GM18861 (cell line): ENCODE measurements around the gene COL23A1.
"Not testable (repeated sequence)": the region's sequence is repeated elsewhere in the genome, so short reads cannot be mapped to it uniquely, and the experiment has no call there.

Experiments used
- ATAC-seq: cut with Tn5 transposase; IDR thresholded peaks from one replicate; pipeline ENCODE4 v1.9.1; 2021; ENCODE audit not compliant: unreplicated experiment

Gene COL23A1

DNA sequence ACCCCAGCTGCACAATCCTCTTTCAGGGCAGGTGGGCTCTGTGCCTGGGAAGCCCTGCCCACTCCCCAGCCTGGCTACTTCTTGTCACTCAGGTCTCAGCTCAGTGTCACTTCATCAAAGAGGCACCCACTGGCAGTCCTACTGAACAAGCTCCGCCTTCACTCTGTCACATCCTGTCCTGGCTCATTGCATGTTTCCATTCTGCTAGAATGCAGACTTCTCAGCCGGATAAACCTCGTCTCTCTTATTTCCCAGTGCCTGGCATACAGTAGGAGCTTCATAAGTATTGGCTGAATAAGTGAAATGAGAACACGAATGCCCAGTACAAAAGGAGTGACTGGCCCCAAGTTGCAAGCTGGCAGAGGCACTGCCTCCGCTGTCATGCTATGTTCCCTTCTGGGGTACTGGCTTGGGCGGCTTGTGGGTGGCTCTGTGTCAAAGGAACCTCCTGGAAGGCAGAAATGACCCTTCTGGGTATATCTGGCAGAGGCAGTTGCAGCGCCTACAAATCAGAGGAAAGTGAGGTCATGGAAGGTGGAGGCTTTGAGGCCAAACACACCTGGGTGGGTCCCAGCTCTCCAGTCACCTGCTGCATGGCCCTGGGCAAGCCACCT, 259.3 kb downstream of the COL23A1 start:
- no peak for ATAC-seq

DNA sequence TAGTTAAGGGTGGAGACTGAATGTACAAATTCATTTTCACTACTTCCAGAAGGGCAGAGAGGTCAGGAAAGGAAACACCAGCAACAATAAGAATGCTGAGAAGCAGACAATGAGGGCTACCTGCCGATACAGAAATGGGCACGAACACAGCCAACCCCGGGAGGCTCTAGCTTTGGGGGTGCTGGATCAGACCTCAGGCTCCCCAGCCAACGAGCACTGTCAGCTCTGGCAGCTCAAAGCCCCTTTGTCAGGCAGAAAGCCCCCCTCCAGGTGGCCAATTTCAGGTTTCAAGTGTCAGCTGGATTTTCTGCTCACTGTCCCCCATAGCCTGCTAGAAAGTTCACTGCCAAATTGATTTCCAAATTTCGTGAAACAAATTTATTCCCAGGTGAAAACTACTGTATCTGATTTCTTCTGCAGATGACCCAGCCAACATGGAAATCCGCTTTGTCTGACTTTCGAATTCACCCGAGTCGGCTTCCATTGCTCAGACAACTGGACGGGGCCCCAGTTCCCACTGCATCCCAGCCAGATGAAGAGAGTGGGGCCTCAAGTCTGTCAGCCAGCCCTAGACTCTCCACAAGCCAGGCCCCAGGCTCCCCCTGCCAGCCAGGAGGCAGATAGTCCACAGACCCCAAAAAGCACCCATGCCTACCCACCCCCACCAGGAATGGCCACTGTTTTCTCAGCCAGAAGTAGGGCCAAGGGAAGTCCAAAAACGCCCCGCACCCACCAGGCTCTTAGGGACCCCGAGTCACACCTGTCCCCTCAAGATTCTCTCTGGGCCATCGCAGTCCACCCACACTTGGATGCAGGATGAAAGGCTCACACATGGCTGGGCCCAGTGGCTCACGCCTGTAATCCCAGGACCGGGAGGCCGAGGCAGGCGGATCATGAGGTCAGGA, 261.1 kb downstream of the COL23A1 start:
- no peak for ATAC-seq

DNA sequence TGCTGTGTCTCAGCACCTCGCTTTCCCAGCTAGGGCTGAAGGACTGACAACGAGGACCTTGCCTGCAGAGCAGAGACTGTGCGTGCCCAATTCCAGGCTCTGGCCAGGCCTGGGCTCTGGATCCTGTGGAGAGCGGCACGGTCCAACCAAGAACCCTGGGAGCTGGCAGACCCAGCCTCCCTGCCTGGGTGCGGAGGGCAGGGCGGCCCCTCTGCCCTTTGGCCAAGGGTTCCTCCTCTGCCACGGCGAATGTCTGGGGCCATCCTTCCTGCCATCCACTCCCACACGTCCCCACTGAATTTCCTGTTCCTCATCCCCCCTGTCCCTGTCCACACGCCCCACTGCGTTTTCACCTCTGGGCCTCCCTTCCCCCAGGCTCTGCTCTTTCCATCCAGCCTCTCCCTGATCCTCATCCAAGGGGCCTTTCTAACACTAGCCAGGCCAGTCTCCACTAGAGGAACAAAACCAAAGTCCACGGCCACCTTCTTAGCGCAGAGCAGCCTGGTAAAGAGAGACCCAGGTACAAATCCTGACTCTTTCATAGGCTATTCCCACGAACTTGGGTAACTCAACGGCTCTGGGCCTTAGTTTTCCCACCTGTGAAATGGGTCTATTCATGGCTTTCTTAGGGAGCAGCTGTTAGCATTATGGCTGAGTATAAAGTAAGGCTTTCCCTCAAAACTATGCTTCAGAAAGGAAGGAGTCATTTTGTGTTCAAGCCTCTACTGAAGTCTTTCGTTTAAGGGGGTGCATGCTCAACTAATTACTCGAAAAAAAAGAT, 262.1 kb downstream of the COL23A1 start:
- no peak for ATAC-seq

DNA sequence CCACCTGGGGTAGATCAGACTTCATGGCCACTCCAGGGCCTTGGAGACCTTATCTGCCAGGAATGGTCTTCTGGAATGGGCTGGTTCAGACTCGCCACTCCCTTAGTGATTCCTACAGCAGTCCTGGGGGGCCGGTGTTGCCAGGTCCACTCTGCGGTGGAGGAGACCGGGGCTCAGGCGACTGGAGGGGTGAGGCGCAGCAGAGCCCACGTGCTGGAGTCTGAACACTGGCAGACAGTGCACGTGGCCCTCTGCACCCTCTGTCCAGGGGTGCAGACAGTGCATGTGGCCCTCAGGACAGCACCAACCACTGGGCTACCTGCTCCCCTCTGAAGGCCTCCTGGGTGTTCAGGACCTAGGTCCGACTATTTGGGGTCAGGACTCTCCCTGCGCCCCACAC, 262.7 kb downstream of the COL23A1 start:
- ATAC-seq: no peak

DNA sequence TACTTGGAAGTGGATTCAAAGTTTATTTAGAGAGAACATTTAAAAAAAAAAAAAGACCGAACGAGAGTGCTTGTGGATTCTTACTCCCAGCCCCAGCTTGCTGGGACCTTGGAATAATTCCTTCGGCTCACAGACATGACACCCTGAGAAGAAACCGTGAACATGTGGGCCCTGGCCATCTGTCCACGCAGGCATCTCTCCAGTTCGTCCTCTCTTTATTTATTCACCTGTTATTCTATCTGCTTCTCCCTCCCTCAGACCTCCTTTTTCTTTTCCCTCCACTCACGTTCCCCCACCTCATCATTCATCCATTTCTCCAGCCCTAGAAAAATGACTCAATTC, 263.8 kb downstream of the COL23A1 start:
- ATAC-seq: no peak

DNA sequence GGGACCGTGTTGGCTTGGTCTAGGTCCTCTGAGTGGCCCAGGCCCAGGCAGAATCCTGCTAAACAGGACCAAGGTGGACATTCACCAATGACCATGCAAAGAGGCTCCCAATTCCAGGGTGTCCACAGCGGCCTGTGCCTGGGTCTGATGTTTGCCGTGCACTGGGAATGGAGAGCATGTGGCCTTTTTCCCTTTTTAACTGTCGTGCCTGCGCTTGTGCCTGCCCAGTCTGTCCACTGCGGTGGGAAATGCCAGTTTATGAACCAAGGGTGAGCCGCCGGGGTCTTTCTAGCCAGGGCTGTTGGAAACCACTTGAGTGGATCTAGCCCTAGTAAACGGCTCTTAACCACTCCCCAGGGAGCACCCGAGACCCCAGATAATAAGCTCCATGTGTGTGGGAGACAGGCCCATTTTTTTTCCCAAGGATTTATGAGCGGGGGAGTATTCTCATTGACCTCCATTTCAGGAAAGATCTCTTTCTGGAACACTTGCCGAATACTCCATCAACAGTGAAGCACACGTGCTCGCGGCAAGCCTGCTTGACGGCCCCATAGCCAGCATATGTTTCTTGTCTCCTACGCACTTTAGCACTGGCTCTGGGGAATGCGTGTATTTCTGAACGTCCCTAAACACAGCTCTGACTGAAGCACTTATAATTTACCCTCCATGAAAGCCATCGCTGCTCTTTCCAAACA, 264.4 kb downstream of the COL23A1 start:
- ATAC-seq: no peak

DNA sequence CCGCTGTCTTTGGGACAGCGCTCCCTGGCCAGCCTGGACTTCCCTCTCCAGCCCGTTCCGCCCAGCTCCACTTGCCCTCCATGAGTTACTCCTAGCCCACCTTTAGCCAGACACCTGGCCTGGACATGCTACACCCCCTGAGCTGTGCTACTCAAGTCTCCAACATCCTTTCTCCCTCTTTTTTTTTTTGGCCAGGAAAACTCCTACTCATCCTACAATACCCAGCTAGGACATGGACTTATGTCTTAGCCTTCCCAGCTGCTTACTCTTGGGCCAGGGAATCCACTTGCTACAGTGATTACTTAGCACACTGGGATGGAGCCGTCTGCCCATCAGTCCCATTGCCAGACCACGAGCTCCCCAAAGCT, 264.9 kb downstream of the COL23A1 start:
- ATAC-seq: no peak

DNA sequence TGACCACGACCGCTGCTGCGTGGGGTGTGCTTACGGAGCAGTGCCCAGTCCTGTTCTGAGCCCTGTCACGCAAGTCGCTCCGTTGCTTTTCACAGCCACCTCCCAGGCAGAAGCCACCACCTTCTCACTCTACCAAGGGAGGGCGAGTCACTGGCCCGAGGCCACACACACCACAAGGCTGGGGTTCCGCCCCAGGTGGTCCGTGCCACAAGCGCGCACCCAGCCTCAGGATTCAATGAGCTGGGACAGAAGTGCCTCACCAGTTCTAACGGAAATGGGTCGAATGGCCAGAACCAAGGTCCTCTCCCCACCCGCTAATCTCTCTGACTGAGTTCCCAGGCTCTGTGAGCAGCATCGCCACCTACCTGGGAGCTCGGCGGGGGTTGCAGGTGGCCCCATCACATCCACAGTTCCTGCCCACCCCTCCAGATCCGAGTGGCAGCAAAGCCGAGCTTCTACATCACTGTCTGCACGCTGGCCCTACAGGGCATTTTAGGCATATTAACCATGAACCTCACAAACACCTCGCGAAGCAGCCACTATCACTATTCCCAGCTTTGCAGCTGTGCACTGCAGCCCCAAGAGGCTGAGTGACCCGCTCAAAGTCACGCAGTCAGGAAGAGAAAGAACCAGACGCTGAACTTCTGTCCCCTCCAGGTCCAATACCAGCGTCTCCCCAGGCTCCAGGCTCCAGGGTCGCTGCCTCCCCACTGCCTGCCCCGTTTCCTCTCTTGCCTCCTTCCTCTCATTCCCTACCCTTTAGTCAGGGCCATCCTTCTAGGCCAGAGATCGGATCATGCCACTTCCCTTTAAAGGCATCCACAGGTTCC, 265.5 kb downstream of the COL23A1 start:
- ATAC-seq: no peak

DNA sequence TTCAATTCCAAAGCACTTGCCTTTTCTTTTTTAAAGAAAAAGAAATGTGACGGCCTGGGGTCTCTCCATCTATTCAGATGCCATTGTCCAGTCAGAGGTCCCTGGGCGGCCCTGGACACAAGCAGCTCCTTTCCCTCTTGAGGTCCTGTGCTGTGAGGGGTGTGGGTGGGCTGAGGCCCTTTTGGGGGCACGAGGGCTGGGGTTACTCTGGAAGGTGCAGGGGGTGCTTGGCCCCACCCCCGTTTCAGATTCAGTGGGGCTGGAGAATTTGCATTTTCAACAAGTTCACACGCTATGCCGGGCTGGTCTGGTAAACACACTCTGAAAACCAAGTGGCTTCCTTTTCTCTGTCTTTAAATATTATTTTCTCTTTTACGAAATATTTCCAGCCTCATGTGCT, 266.2 kb downstream of the COL23A1 start:
- ATAC-seq: no peak

DNA sequence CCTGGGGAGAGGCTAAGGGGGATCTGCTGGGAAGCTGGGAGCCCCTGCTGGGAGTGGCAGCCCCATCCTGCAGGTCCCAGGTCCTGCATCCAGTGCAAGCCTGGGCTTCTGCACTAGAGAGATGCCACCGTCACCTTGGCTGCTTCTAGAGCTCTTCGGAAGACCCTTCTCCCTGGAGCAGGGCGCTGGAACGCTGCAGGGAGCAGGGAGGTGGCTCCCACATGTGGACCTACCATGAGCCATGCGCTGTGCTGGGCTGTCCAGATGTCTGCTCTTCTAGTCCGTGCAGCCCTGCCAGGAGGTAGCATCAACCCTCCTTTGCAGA, 266.7 kb downstream of the COL23A1 start:
- ATAC-seq: no peak

DNA sequence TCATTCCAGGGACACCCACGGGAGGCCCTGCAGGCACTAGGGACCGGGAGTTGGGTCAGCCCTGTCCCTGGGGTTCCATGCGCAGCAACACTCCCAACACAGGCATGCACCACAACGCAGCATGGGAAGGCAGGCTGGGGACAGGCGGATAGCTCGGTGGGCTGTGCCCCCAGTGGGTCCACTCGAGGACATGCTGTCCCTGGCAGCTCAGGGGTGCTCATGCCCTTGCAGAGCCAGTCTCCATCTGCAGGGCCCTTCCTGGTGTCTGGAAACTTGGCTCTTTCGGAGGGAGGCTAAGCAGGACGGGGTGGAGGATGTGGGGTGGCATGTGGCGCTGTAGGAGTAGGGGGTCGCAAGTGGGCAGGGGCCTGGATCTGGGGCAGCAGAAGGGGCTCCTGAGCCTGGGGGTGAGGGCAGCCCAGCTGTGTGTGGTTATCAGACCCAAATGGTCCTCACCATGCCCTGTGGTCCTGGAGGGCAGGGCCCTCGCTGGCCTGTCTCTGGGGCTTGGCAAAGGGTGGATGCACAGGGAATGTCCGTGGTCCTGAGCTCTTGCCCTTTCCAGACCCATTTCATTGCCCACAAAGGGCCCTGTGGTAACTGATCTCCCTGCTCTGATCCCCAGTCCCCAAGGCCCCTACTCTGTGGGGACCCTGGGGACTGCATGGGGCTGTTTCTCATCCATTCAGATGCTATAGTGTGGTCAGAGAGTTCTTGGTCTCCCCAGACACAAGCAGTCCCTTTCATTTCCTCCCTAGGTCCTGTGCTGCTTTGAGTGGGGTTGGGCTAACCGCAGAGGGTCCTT, 267.3 kb downstream of the COL23A1 start:
- no peak for ATAC-seq

DNA sequence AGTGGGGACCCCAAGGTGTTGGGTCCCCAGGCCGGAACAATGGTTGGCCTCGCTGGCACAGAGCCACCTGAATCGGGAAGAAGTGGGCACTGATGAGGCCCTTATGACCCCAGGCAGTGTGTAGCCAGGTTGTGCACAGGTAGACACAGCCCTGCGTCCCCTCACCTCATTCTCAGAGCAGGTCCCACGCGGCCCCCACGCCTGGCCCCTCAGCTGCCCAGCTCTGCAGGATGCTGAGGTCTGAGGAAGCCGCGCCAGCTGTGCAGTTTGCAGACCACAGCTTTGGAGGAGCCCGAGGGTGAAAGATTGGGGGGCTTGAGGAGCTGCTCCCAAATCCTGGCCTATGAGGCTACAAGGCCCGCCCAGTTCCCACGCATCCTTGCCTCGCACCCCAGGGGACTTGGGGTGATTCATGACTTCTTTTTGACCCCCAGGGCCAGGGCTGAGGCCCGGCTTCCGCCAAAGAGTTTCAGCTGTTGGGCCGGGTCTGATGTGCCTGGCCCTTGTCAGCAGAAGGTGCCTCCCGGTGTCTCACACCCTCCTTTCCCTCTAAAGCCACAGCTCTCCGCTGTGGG, 269.8 kb downstream of the COL23A1 start:
- no peak for ATAC-seq

DNA sequence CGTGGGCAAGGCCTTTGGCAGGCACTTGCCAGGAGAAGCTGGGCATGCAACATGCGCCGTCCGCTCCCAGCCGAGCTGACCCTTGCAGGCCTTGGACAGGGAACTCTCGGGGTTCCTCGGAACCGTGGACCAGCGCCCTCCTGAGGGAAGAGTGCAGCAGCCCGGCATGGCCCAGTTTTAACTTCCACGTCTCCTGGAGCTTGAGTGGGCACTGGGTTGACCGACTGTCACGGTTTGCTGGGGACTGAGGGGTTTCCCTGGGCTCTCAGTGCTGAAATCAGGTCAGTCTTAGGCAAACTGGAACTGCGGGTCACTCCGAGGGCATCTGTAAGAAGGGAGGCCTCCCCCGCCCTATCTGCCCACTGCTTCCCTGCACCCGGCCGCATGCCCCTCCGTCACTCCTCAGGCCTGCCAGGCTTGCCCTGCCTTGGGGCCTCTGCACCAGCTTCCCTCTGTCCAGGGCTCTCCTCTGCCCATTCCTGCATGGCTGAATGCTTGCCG, 270.6 kb downstream of the COL23A1 start:
- no peak for ATAC-seq

DNA sequence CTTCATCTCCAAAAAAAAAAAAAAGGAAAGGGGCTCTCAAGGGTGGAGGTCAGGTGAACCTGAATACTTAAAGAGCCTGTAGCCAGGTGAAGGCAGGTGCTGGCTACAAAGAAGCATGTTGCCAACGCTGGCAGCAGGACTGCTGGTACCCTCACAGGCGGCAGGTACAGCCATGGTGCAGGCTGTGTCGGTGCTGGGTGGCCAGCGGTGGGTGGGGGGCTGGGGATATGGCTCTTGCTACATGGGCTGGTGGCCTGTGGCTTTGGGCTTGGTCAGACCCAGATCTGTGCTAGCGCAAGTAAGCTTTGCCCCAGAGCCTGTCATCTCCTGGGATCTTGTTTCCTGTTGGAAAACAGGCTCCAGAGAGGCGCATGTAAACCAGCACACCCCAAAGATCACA, 271.3 kb downstream of the COL23A1 start:
- ATAC-seq: no peak

DNA sequence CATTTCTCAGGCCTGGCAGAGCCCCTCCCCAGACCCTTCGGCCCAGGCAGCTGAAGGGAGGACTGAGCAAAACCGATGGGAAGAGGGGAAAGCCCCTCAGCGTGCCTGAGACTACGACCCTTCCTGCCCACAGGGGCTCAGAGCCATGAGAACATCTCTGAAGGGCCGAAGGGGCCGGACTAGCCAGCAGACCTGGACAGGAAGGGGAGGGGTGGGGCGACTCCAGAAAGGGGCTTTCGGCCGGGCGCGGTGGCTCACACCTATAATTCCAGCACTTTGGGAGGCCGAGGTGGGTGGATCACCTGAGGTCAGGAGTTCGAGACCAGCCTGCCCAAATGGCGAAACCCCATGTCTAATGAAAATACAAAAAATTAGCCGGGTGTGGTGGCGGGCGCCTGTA, 271.8 kb downstream of the COL23A1 start:
- no peak for ATAC-seq

DNA sequence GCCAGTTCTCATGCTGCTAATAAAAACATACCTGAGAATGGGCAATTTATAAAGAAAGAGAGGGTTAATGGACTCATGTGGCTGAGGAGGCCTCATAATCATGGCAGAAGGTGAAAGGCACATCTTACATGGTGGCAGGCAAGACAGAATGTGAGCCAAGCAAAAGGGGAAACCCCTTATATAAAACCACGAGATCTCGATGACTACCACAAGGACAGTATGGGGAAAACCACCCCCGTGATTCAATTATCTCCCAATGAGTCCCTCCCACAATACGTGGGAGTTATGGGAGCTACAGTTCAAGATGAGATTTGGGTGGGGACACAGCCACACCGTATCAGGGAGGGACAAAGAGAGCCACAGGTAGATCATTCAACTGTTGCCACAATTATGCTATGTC, 272.5 kb downstream of the COL23A1 start:
- ATAC-seq: not testable (repeated sequence)

DNA sequence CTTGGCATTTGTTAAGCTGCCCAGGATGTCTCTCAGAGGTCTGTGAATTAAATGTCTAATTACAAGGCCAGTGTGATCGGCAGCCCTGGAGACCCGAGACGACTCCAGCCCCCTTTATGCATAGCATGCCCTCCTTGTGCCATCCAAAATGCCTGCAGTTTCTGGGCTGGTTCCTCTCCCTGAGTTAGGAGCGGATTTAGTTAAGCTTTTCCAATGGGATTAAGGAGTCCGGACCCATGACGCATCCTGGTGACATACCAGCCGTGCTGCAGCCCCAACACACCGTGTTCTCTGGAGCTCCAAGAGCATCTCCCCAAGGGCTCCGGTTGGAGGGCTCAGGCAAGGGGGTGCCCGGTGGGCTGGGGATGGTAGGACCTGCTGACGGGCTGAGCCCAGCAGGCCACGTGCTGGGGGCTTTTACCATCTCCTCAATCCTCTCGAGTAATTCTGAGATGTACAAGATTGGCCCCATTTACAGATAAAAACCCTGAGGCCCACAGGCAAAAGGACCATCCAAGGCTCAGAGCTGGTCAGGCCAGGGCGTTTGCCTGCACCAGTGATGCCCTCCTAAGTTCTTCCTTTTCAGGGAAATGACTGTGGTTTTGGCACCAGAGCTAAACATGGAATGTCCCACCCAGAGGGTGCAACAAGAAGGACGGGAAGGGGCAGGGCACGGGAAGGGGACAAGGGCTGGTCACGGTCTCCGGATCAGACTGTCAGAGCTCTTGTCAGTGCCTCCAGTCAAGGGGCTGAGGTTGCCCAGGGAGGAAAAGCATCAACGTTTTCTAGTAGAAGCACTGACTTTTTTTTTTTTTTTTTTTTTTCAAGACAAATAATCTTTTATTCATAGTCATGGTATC, 275.0 kb downstream of the COL23A1 start:
- no peak for ATAC-seq

DNA sequence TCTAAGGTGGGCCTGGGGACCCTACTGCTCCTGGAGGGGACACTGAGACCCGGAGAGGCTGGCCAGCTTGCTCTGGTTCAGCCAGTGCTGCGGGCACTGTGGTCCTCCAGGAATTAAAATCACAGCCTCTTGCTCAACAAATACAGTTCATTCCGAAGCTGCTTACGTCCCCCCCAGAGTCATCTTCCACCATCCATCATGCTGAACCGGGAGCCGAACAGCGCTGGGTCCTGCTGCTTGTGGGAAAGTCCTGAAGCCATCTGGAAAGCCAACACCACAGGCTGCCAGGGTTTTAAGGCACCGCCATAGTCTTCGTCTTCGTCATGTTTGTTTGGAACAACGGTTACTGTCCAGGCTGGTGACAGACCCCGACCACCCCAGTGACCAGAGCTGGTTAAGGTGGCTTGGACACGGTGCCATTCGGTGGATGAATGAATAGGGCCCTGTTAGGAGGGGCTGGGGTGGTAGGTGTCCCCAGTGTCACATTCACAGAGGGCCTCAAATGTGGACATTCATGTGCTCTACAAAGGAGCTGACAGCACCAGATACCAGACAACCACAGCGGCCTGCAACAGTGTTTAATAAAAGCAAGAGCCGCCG, 276.0 kb downstream of the COL23A1 start:
- ATAC-seq: no peak
